Astrocyte (in vitro differentiated cells and primary cell): ENCODE measurements around the gene SDC4. TPM values are rescaled to one million over a fixed set of nuclear protein-coding genes. Genes with fewer than 3 reads are reported as not detected.

ENCODE experiments used
- DNase-seq: peaks from one replicate; pipeline ENCODE4 v3.0.0-alpha.2; 2010; ENCODE audit warnings: low read depth
- FAIRE-seq: peaks from 2 replicates; lab custom pipeline; 2011; peaks lifted over from hg19 to GRCh38; lab: Jason Lieb, UNC
- H2AFZ ChIP-seq: 2 replicates; pipeline ENCODE4 v1.6.0; 2012; ENCODE audit warnings: low read depth, low read length, inconsistent platforms
- H3K27ac ChIP-seq: 2 replicates; pipeline ENCODE4 v1.5.1; 2011; ENCODE audit warnings: low read depth, low read length, inconsistent platforms
- H3K27me3 ChIP-seq: 2 replicates; pipeline ENCODE4 v1.6.0; 2011; ENCODE audit warnings: low read length, inconsistent platforms; ENCODE audit not compliant: insufficient read depth
- H3K36me3 ChIP-seq: 2 replicates; pipeline ENCODE4 v1.5.1; 2011; ENCODE audit warnings: low read length, inconsistent platforms; ENCODE audit not compliant: insufficient read depth
- H3K4me1 ChIP-seq: 2 replicates; pipeline ENCODE4 v1.5.1; 2011; ENCODE audit warnings: low read length, inconsistent platforms; ENCODE audit not compliant: insufficient read depth
- H3K4me2 ChIP-seq: 2 replicates; pipeline ENCODE4 v1.6.0; 2012; ENCODE audit warnings: low read length, inconsistent platforms
- H3K4me3 ChIP-seq: 2 replicates; pipeline ENCODE4 v1.5.1; 2011; ENCODE audit warnings: low read depth, mild to moderate bottlenecking, low read length, inconsistent platforms; ENCODE audit not compliant: insufficient read depth
- H3K79me2 ChIP-seq: 2 replicates; pipeline ENCODE4 v1.6.0; 2012; ENCODE audit warnings: mild to moderate bottlenecking, low read length, inconsistent platforms; ENCODE audit not compliant: insufficient read depth
- H3K9ac ChIP-seq: 2 replicates; pipeline ENCODE4 v1.6.0; 2012; ENCODE audit warnings: mild to moderate bottlenecking, low read length, inconsistent platforms
- H3K9me3 ChIP-seq: 2 replicates; pipeline ENCODE4 v1.5.1; 2012; ENCODE audit warnings: low read depth, mild to moderate bottlenecking, low read length, inconsistent platforms; ENCODE audit not compliant: insufficient read depth
- H4K20me1 ChIP-seq: 2 replicates; pipeline ENCODE4 v1.6.0; 2012; ENCODE audit warnings: low read length, inconsistent platforms; ENCODE audit not compliant: insufficient read depth
- H3K27ac Mint-ChIP-seq: one replicate; pipeline ENCODE4 v1.8.0; 2021; ENCODE audit warnings: mild to moderate bottlenecking, mixed read lengths; ENCODE audit not compliant: unreplicated experiment
- H3K27me3 Mint-ChIP-seq: one replicate; pipeline ENCODE4 v1.8.0; 2021; ENCODE audit warnings: low read depth, mixed read lengths; ENCODE audit not compliant: unreplicated experiment
- H3K36me3 Mint-ChIP-seq: one replicate; pipeline ENCODE4 v1.8.0; 2021; ENCODE audit warnings: low read depth, mixed read lengths; ENCODE audit not compliant: unreplicated experiment
- H3K4me1 Mint-ChIP-seq: one replicate; pipeline ENCODE4 v1.8.0; 2021; ENCODE audit warnings: low read depth, mixed read lengths; ENCODE audit not compliant: unreplicated experiment
- H3K4me3 Mint-ChIP-seq: one replicate; pipeline ENCODE4 v1.8.0; 2021; ENCODE audit warnings: mild to moderate bottlenecking, moderate library complexity, mixed read lengths; ENCODE audit not compliant: unreplicated experiment
- H3K9me3 Mint-ChIP-seq: one replicate; pipeline ENCODE4 v1.8.0; 2021; ENCODE audit warnings: mild to moderate bottlenecking, mixed read lengths; ENCODE audit not compliant: unreplicated experiment
- CTCF ChIP-seq: IDR thresholded peaks from 2 replicates; pipeline ENCODE4 v1.5.1; 2011; ENCODE audit warnings: low read depth, mild to moderate bottlenecking, inconsistent platforms, low read length, moderate library complexity; ENCODE audit not compliant: insufficient read depth
- EZH2 ChIP-seq: IDR thresholded peaks from 2 replicates; pipeline ENCODE4 v1.6.1; 2012; ENCODE audit warnings: mild to moderate bottlenecking, low read length, inconsistent platforms; ENCODE audit not compliant: insufficient read depth
- total RNA-seq: library from RNA; stranded (reverse); gene quantifications from 2 replicates; pipeline ENCODE4 v1.2.1, GENCODE V29; 2021

The SDC4 gene
- total RNA-seq, 1 donor from 2014 or later = 135 TPM

GRCh38 chr20:45372241-45372640 lies 24.0 kb upstream of the SDC4 start:
- Histone ChIP-seq H3K36me3 (peaks cover 8% of the 10 kb centered on the region), H2AFZ (no peak overlapping the region), H3K27ac (no peak overlapping the region), H3K4me2 (peak overlapping the region; percentile 9), H3K4me1 (peaks cover 10% of the 10 kb centered on the region), H4K20me1 (peaks cover 12% of the 10 kb centered on the region), H3K27me3 (no peaks in the 10 kb centered on the region), H3K9ac (no peak overlapping the region), H3K9me3 (no peaks in the 10 kb centered on the region), H3K79me2 (no peaks in the 10 kb centered on the region), H3K4me3 (no peak overlapping the region)
- Mint-ChIP-seq H3K9me3 (no peaks in the 10 kb centered on the region), H3K27ac (peak overlapping the region; percentile 58), H3K4me3 (no peak overlapping the region), H3K36me3 (peaks cover 10% of the 10 kb centered on the region), H3K27me3 (no peaks in the 10 kb centered on the region), H3K4me1 (peaks cover 1% of the 10 kb centered on the region)
- FAIRE-seq (no peak), DNase-seq (no peak)
- no peak for TF ChIP-seq EZH2
- TF ChIP-seq CTCF = no peak

- Histone ChIP-seq H3K4me1 (peaks cover 10% of the 10 kb centered on the region), H3K27me3 (no peaks in the 10 kb centered on the region), H3K9ac (no peak overlapping the region), H3K79me2 (peaks cover 7% of the 10 kb centered on the region), H3K4me2 (no peak overlapping the region), H2AFZ (no peak overlapping the region), H3K9me3 (no peaks in the 10 kb centered on the region), H3K36me3 (peaks cover 9% of the 10 kb centered on the region), H3K4me3 (no peak overlapping the region), H3K27ac (no peak overlapping the region), H4K20me1 (peaks cover 15% of the 10 kb centered on the region)
- H3K9me3 Mint-ChIP-seq = no peaks in the 10 kb centered on the region
- H3K4me1 Mint-ChIP-seq = peaks cover 1% of the 10 kb centered on the region
- no peaks in the 10 kb centered on the region for H3K27me3 Mint-ChIP-seq
- FAIRE-seq = no peak
- no peak overlapping the region for H3K27ac Mint-ChIP-seq
- H3K36me3 Mint-ChIP-seq = peaks cover 12% of the 10 kb centered on the region
- no peak overlapping the region for H3K4me3 Mint-ChIP-seq
- no peak for DNase-seq
- TF ChIP-seq CTCF = no peak
- TF ChIP-seq EZH2 = no peak
Measured at GRCh38 chr20:45370571-45371160, 22.4 kb upstream of the SDC4 start.

- Histone ChIP-seq H3K4me2 (no peak overlapping the region), H3K9ac (no peak overlapping the region), H3K4me3 (no peak overlapping the region), H3K36me3 (peaks cover 13% of the 10 kb centered on the region), H2AFZ (no peak overlapping the region), H3K4me1 (peaks cover 13% of the 10 kb centered on the region), H3K9me3 (no peaks in the 10 kb centered on the region), H3K79me2 (peaks cover 26% of the 10 kb centered on the region), H3K27me3 (no peaks in the 10 kb centered on the region), H4K20me1 (peaks cover 23% of the 10 kb centered on the region), H3K27ac (no peak overlapping the region)
- no peak for TF ChIP-seq CTCF
- TF ChIP-seq EZH2 = no peak
- peaks cover 3% of the 10 kb centered on the region for H3K4me1 Mint-ChIP-seq
- no peak for FAIRE-seq
- no peak overlapping the region for H3K27ac Mint-ChIP-seq
- H3K27me3 Mint-ChIP-seq = no peaks in the 10 kb centered on the region
- H3K36me3 Mint-ChIP-seq = peaks cover 9% of the 10 kb centered on the region
- no peaks in the 10 kb centered on the region for H3K9me3 Mint-ChIP-seq
- no peak overlapping the region for H3K4me3 Mint-ChIP-seq
- no peak for DNase-seq
Measured at GRCh38 chr20:45368221-45368980, 20.2 kb upstream of the SDC4 start.
